ENCODE data around the gene NPDC1. TPM values are rescaled to one million over a fixed set of nuclear protein-coding genes. Genes with fewer than 3 reads are reported as not detected.

Gene NPDC1
- total RNA-seq, 1 donor from 2014 or later, result 124 TPM

DNA sequence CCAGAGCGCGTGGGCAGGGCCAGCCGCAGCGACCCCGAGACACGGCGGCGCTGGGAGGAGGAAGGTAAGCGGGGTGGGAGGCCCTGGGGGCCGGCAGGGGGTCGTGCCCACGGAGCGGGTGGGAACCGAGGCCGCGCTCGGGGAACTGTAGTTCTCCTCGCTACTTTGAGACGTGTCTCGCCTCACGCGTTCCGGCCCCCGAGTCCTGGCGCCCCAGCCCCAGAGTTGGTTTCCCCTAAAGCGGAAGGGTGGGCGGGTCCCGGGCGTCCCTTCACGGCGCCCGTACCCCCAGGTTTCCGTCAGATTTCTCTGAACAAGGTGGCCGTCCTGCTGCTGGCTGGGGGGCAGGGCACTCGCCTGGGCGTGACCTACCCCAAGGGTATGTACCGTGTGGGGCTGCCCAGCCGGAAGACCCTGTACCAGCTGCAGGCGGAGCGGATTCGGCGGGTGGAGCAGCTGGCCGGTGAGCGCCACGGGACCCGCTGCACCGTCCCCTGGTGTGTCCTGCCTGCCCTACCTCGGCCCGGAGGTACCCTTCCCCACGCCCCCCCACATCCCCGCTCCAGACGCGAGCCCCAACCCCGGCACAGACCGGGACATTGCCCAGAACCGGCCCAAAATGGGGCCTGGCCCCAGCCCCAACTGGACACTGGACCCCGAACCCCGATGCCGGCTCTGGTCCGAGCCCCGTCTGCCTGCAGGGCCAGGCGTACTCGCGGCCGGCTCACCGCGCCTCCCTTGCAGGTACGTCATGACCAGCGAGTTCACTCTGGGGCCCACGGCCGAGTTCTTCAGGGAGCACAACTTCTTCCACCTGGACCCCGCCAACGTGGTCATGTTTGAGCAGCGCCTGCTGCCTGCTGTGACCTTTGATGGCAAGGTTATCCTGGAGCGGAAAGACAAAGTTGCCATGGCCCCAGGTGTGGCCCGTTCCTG lies 32.0 kb upstream of the NPDC1 start:
- H3K27me3 ChIP-seq (ENCODE audit: low read depth), result no peaks in the 10 kb centered on the region
- peaks cover 15% of the 10 kb centered on the region for H3K4me1 ChIP-seq
- DNase-seq (peak; percentile 71), ATAC-seq (peak; percentile 6 to 10)
- H3K36me3 ChIP-seq, result peaks cover 46% of the 10 kb centered on the region
- H3K4me3 ChIP-seq, result peak overlapping the region; percentile 76
- intact Hi-C loops (cut with DNase I), result no loop called here
- TF ChIP-seq, protein P1, sequence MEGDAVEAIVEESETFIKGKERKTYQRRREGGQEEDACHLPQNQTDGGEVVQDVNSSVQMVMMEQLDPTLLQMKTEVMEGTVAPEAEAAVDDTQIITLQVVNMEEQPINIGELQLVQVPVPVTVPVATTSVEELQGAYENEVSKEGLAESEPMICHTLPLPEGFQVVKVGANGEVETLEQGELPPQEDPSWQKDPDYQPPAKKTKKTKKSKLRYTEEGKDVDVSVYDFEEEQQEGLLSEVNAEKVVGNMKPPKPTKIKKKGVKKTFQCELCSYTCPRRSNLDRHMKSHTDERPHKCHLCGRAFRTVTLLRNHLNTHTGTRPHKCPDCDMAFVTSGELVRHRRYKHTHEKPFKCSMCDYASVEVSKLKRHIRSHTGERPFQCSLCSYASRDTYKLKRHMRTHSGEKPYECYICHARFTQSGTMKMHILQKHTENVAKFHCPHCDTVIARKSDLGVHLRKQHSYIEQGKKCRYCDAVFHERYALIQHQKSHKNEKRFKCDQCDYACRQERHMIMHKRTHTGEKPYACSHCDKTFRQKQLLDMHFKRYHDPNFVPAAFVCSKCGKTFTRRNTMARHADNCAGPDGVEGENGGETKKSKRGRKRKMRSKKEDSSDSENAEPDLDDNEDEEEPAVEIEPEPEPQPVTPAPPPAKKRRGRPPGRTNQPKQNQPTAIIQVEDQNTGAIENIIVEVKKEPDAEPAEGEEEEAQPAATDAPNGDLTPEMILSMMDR (IDR thresholded peaks at IDR 0.05), result no peak
- H3K27ac ChIP-seq, result peak overlapping the region; percentile 41
- H3K9me3 ChIP-seq, result no peaks in the 10 kb centered on the region

DNA sequence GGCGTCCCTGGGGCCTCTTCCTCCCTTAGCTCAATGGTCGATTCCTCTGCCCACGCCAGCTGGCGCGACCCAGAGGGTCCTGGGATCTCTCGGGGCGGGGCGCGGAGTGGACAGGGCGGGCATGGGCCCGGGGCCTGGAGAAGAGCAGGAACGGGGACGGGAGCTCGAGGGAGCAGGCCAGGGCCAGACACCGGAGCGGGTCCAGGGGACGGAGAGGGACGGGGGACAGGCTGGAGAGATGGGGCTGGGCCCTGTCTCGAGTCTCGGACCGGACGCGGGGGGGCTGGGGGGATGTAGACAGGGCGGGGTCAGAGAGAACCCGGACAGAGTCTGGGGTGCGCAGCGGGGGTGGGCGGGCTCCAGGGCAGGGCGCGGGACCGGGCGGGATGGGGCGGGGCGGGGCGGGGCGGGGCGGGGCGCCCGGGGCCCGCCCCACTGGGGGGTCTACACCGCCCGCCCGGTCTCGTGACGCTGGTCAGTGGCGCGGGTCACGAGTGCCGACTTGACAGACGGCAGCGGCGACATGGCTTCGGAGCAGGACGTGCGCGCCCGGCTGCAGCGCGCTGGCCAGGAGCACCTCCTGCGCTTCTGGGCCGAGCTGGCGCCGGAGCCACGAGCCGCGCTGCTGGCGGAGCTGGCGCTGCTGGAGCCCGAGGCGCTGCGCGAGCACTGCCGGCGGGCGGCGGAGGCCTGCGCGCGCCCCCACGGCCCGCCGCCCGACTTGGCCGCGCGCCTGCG lies 31.2 kb upstream of the NPDC1 start, which contains the start of gene UAP1L1:
Gene UAP1L1 (plus strand): TSS at position 508 of the 738 bp plus-strand sequence. CDS start 16 bp downstream, at position 524.
- H3K9me3 ChIP-seq, result no peaks in the 10 kb centered on the region
- peak within 1 kb of the TSS; percentile 78 for H3K27ac ChIP-seq
- no peaks in the 10 kb centered on the region for H3K27me3 ChIP-seq (ENCODE audit: low read depth)
- peak within 1 kb of the TSS; percentile 76 for H3K4me3 ChIP-seq
- peaks cover 38% of the 10 kb centered on the region for H3K36me3 ChIP-seq
- H3K4me1 ChIP-seq, result peaks cover 15% of the 10 kb centered on the region
- intact Hi-C loops (cut with DNase I), result no loop called here
- DNase-seq (peak; percentile 92), ATAC-seq (peak; percentile 74 to 79)
- TF ChIP-seq, protein P1 (IDR thresholded peaks at IDR 0.05), result no peak

DNA sequence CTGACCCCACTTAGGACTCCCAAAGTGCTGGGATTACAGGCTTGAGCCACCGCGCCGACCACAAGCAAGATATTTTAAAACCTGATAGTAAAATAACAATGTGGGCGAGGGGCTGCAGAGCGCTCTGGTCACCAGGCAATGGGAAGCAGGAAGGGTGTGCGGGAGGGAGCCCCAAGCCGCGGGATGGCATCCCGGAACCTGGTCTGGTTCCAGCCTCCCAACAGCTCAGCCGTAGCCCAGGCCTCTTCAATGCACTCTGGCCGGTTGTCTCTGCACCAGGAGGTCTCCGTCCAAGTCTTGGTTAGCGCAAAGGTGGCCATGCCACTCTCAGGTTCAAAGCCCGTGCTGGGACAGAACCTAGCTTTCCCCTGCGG lies 30.6 kb upstream of the NPDC1 start:
- DNase-seq (peak; percentile 53), ATAC-seq (peak in 1 of 2 donors; percentile 13)
- TF ChIP-seq, protein P1 (IDR thresholded peaks at IDR 0.05), result no peak
- Histone ChIP-seq H3K27me3 (ENCODE audit: low read depth) (no peaks in the 10 kb centered on the region), H3K9me3 (no peaks in the 10 kb centered on the region), H3K27ac (peak overlapping the region; percentile 78), H3K36me3 (peaks cover 32% of the 10 kb centered on the region), H3K4me1 (peaks cover 15% of the 10 kb centered on the region), H3K4me3 (peak overlapping the region; percentile 76)
- intact Hi-C loops (cut with DNase I), result no loop called here

DNA sequence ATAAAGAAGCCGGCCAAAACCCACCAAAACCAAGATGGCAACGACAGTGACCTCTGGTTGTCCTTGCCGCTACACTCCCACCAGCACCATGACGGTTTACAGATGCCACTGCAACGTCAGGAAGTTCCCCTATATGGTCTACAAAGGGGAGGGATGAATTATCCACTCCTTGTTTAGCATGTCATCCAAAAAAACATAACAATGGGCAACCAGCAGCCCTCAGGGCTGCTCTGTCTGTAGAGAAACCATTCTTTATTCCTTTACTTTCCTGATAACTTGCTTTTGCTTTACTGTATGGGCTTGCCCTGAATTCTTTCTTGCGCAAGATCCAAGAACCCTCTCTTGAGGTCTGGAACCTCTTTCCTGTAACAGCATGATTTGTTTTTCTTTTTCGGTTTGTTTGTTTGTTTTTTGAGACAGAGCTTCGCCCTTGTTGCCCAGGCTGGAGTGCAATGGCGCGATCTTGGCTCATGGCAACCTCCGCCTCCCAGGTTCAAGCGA lies 29.3 kb upstream of the NPDC1 start:
- TF ChIP-seq, protein P1 (IDR thresholded peaks at IDR 0.05), result no peak
- intact Hi-C loops (cut with DNase I), result no loop called here
- Histone ChIP-seq H3K27ac (no peak overlapping the region), H3K4me3 (no peak overlapping the region), H3K36me3 (peaks cover 19% of the 10 kb centered on the region), H3K9me3 (no peaks in the 10 kb centered on the region), H3K4me1 (peaks cover 23% of the 10 kb centered on the region), H3K27me3 (ENCODE audit: low read depth) (no peaks in the 10 kb centered on the region)
- ATAC-seq, result no peak
- DNase-seq, result no peak

DNA sequence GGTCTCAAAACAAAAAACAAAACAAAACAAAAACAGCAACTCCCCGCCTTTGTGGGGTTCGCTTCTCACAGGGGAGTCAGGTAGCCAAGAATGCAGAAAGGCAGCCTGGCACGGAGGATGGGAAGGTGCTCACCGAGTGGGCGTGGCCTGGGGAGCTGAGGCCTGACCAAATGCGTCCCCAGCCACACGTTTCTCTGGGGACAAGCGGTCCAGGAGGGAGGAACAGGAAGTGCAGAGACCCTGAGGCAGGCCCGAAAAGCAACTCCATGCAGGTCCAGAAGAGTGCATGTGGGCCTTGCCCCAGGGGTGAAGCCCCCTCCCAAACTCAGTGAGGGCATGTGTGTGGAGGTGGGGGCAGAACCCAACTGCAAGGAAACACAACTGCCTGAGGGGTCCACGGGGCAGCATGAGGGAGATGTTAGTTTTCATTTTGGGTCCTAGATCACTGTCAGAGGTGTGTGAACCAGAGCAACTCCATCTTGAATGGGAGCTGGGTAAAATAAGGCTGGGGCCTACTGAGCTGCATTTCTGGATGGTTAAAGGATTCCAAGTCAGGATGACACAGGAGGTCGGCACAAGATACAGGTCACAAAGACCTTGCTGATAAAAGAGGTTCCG lies 28.8 kb upstream of the NPDC1 start:
- no peak for DNase-seq
- intact Hi-C loops (cut with DNase I), result no loop called here
- no peak for ATAC-seq
- H3K4me1 ChIP-seq, result peaks cover 23% of the 10 kb centered on the region
- peaks cover 14% of the 10 kb centered on the region for H3K36me3 ChIP-seq
- H3K9me3 ChIP-seq, result no peaks in the 10 kb centered on the region
- no peak overlapping the region for H3K4me3 ChIP-seq
- TF ChIP-seq, protein P1 (IDR thresholded peaks at IDR 0.05), result no peak
- H3K27me3 ChIP-seq (ENCODE audit: low read depth), result peaks cover under 1% of the 10 kb centered on the region
- no peak overlapping the region for H3K27ac ChIP-seq
